ENCODE results near the gene REV3L. TPM values are rescaled to one million over a fixed set of nuclear protein-coding genes. Genes with fewer than 3 reads are reported as not detected.

The REV3L gene
- total RNA-seq, 1 experiment from 2014 or later: 5.7 TPM

DNA sequence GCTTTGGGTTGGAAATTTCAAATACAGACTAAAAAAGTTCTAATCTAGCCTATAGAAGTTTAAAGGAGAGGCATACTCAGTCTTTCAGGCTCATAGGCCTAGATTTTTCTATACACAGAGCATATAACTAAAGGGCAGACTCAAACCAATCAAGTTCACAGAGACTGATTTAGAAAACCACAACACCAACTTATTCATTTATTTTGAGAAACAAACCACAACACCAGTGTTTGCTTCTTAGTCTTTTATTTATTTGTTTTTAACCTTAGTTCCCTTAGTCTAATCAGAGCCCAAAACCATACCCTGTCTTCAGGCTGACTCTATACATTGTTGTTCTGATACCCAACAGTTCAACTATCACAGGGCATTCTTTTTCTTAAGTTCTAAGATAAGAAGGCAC lies 103.7 kb downstream of the REV3L start (continued):
- TF ChIP-seq, protein P1, sequence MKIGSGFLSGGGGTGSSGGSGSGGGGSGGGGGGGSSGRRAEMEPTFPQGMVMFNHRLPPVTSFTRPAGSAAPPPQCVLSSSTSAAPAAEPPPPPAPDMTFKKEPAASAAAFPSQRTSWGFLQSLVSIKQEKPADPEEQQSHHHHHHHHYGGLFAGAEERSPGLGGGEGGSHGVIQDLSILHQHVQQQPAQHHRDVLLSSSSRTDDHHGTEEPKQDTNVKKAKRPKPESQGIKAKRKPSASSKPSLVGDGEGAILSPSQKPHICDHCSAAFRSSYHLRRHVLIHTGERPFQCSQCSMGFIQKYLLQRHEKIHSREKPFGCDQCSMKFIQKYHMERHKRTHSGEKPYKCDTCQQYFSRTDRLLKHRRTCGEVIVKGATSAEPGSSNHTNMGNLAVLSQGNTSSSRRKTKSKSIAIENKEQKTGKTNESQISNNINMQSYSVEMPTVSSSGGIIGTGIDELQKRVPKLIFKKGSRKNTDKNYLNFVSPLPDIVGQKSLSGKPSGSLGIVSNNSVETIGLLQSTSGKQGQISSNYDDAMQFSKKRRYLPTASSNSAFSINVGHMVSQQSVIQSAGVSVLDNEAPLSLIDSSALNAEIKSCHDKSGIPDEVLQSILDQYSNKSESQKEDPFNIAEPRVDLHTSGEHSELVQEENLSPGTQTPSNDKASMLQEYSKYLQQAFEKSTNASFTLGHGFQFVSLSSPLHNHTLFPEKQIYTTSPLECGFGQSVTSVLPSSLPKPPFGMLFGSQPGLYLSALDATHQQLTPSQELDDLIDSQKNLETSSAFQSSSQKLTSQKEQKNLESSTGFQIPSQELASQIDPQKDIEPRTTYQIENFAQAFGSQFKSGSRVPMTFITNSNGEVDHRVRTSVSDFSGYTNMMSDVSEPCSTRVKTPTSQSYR (CRISPR knock-in tag; IDR thresholded peaks at IDR 0.05): no peak
- TF ChIP-seq JUN (CRISPR knock-in tag; IDR thresholded peaks at IDR 0.05): no peak
- TF ChIP-seq ZNF416 (CRISPR knock-in tag; IDR thresholded peaks at IDR 0.05): no peak
- TF ChIP-seq GABPB1 (CRISPR knock-in tag; IDR thresholded peaks at IDR 0.05): no peak
- TF ChIP-seq EMX1 (CRISPR knock-in tag; IDR thresholded peaks at IDR 0.05): no peak
- TF ChIP-seq, protein P2, sequence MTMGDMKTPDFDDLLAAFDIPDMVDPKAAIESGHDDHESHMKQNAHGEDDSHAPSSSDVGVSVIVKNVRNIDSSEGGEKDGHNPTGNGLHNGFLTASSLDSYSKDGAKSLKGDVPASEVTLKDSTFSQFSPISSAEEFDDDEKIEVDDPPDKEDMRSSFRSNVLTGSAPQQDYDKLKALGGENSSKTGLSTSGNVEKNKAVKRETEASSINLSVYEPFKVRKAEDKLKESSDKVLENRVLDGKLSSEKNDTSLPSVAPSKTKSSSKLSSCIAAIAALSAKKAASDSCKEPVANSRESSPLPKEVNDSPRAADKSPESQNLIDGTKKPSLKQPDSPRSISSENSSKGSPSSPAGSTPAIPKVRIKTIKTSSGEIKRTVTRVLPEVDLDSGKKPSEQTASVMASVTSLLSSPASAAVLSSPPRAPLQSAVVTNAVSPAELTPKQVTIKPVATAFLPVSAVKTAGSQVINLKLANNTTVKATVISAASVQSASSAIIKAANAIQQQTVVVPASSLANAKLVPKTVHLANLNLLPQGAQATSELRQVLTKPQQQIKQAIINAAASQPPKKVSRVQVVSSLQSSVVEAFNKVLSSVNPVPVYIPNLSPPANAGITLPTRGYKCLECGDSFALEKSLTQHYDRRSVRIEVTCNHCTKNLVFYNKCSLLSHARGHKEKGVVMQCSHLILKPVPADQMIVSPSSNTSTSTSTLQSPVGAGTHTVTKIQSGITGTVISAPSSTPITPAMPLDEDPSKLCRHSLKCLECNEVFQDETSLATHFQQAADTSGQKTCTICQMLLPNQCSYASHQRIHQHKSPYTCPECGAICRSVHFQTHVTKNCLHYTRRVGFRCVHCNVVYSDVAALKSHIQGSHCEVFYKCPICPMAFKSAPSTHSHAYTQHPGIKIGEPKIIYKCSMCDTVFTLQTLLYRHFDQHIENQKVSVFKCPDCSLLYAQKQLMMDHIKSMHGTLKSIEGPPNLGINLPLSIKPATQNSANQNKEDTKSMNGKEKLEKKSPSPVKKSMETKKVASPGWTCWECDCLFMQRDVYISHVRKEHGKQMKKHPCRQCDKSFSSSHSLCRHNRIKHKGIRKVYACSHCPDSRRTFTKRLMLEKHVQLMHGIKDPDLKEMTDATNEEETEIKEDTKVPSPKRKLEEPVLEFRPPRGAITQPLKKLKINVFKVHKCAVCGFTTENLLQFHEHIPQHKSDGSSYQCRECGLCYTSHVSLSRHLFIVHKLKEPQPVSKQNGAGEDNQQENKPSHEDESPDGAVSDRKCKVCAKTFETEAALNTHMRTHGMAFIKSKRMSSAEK (CRISPR knock-in tag; IDR thresholded peaks at IDR 0.05; ENCODE audit: borderline replicate concordance): no peak
- TF ChIP-seq USF1 (CRISPR knock-in tag; IDR thresholded peaks at IDR 0.05): no peak
- no peak for TF ChIP-seq RORB (CRISPR knock-in tag; IDR thresholded peaks at IDR 0.05)
- TF ChIP-seq NR1H2 (CRISPR knock-in tag; IDR thresholded peaks at IDR 0.05): no peak

- H3K27me3 Mint-ChIP-seq (ENCODE audit: low read depth): no peaks in the 10 kb centered on the region
- H3K9me3 Mint-ChIP-seq: no peaks in the 10 kb centered on the region
- ChIA-PET POLR2A (no interaction called here), CTCF (no interaction called here)
- no peaks in the 10 kb centered on the region for H3K4me1 Mint-ChIP-seq
- DNase-seq (ENCODE audit: low spot score) (no peak), ATAC-seq (no peak)
- no peak overlapping the region for H3K27ac Mint-ChIP-seq
- H3K4me3 Mint-ChIP-seq: no peak overlapping the region
- no peaks in the 10 kb centered on the region for H3K36me3 Mint-ChIP-seq
- TF ChIP-seq USF2 (CRISPR knock-in tag; IDR thresholded peaks at IDR 0.05) (no peak), EMX1 (CRISPR knock-in tag; IDR thresholded peaks at IDR 0.05) (no peak), ZNF425 (CRISPR knock-in tag; conservative IDR thresholded peaks at IDR 0.05) (no peak), TEAD1 (CRISPR knock-in tag; IDR thresholded peaks at IDR 0.05) (no peak), E2F1 (CRISPR knock-in tag; IDR thresholded peaks at IDR 0.05) (no peak), MXD4 (CRISPR knock-in tag; IDR thresholded peaks at IDR 0.05; ENCODE audit: borderline replicate concordance) (no peak), NFE2L1 (CRISPR knock-in tag; IDR thresholded peaks at IDR 0.05) (no peak), AR (CRISPR knock-in tag; IDR thresholded peaks at IDR 0.05) (no peak), ATF3 (CRISPR knock-in tag; conservative IDR thresholded peaks at IDR 0.05) (no peak), FOXJ3 (CRISPR knock-in tag; IDR thresholded peaks at IDR 0.05; ENCODE audit: borderline replicate concordance) (no peak)
- TF ChIP-seq, protein P3, sequence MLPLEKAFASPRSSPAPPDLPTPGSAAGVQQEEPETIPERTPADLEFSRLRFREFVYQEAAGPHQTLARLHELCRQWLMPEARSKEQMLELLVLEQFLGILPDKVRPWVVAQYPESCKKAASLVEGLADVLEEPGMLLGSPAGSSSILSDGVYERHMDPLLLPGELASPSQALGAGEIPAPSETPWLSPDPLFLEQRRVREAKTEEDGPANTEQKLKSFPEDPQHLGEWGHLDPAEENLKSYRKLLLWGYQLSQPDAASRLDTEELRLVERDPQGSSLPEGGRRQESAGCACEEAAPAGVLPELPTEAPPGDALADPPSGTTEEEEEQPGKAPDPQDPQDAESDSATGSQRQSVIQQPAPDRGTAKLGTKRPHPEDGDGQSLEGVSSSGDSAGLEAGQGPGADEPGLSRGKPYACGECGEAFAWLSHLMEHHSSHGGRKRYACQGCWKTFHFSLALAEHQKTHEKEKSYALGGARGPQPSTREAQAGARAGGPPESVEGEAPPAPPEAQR (CRISPR knock-in tag; IDR thresholded peaks at IDR 0.05): no peak
These were observed 105.4 kb downstream of the REV3L start for GRCh38 chr6:111377558-111378120.

All from WTC11 (cell line).